GM23338 (cell line): ENCODE data around the gene KCTD15.

Experiments used
- CREB1 ChIP-seq: fragments of 250-450 bp; sonication (Bioruptor Pico); IDR thresholded peaks from 2 replicates; pipeline ENCODE4 v1.5.0; 2020; ENCODE audit warnings: low read depth, mild to moderate bottlenecking, moderate library complexity
- CTCF ChIP-seq, 2 experiments: fragments of 200-600 bp in 1 of 2; sonication (generic) in 1 of 2; conservative IDR thresholded peaks; 2 replicates each; pipeline versions ENCODE4 v1.5.1 to v1.6.1; 2016 to 2017; ENCODE audit warnings: antibody characterized with exemption in 2 of 2, low read depth in 2 of 2, mild to moderate bottlenecking in 2 of 2, moderate library complexity in 1 of 2
- EZH2 ChIP-seq: fragments of 200-600 bp; sonication (generic); IDR thresholded peaks from one replicate; pipeline ENCODE4 v1.8.0; 2017; ENCODE audit warnings: antibody characterized with exemption, mild to moderate bottlenecking, low read depth; ENCODE audit not compliant: unreplicated experiment
- EZH2phosphoT487 ChIP-seq: fragments of 200-600 bp; sonication (generic); IDR thresholded peaks from one replicate; pipeline ENCODE4 v1.8.1; 2018; ENCODE audit warnings: antibody characterized with exemption; ENCODE audit not compliant: unreplicated experiment
- JUNB ChIP-seq: IDR thresholded peaks from one replicate; pipeline ENCODE4 v1.6.1; 2016; ENCODE audit warnings: antibody characterized with exemption; ENCODE audit not compliant: unreplicated experiment
- NANOG ChIP-seq: IDR thresholded peaks from 2 replicates; pipeline ENCODE4 v1.6.1; 2016; ENCODE audit warnings: antibody characterized with exemption, borderline replicate concordance
- POLR2AphosphoS5 ChIP-seq: IDR thresholded peaks from 2 replicates; pipeline ENCODE4 v1.6.1; 2016; ENCODE audit warnings: antibody characterized with exemption, low read depth
- TF ChIP-seq, protein P1 (sequence below): IDR thresholded peaks from one replicate; pipeline ENCODE4 v1.6.1; 2018; ENCODE audit warnings: antibody characterized with exemption; ENCODE audit not compliant: unreplicated experiment
- TF ChIP-seq, protein P2 (sequence below): fragments of 250-450 bp; sonication (Bioruptor Pico); IDR thresholded peaks from 2 replicates; pipeline ENCODE4 v1.5.0; 2020; ENCODE audit warnings: mild to moderate bottlenecking, moderate library complexity
- TF ChIP-seq, protein P3 (sequence below): IDR thresholded peaks from 2 replicates; pipeline ENCODE4 v1.6.1; 2016; ENCODE audit warnings: antibody characterized with exemption

DNA sequence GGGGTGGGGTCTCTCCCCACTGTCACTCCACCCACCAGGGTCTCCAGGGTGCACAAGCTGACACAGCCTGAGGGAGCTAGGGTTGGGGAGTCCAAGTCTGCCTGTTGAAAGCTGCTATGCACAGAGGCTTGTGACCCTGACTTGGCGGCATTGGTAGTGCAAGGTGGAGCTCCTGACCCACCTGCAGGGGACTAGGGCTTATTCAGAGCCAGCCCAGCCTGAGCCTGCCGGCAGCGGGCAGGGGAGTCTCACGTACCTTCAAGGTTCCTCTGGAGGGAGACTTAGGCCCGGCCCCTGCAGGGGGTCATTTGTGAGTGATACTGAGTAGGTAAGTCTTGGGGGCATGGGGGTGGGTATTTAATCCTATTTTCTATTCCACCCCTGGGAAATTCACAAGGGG is 4.7 kb downstream of the KCTD15 start:
- TF ChIP-seq CTCF (conservative IDR thresholded peaks at IDR 0.05; ENCODE audit: low read depth in 2 of 2) (no peak), CREB1 (CRISPR knock-in tag) (no peak), EZH2phosphoT487 (no peak), EZH2 (no peak), POLR2AphosphoS5 (no peak), NANOG (no peak), JUNB (no peak)
- TF ChIP-seq, protein P1, sequence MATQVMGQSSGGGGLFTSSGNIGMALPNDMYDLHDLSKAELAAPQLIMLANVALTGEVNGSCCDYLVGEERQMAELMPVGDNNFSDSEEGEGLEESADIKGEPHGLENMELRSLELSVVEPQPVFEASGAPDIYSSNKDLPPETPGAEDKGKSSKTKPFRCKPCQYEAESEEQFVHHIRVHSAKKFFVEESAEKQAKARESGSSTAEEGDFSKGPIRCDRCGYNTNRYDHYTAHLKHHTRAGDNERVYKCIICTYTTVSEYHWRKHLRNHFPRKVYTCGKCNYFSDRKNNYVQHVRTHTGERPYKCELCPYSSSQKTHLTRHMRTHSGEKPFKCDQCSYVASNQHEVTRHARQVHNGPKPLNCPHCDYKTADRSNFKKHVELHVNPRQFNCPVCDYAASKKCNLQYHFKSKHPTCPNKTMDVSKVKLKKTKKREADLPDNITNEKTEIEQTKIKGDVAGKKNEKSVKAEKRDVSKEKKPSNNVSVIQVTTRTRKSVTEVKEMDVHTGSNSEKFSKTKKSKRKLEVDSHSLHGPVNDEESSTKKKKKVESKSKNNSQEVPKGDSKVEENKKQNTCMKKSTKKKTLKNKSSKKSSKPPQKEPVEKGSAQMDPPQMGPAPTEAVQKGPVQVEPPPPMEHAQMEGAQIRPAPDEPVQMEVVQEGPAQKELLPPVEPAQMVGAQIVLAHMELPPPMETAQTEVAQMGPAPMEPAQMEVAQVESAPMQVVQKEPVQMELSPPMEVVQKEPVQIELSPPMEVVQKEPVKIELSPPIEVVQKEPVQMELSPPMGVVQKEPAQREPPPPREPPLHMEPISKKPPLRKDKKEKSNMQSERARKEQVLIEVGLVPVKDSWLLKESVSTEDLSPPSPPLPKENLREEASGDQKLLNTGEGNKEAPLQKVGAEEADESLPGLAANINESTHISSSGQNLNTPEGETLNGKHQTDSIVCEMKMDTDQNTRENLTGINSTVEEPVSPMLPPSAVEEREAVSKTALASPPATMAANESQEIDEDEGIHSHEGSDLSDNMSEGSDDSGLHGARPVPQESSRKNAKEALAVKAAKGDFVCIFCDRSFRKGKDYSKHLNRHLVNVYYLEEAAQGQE = no peak
- TF ChIP-seq, protein P2, sequence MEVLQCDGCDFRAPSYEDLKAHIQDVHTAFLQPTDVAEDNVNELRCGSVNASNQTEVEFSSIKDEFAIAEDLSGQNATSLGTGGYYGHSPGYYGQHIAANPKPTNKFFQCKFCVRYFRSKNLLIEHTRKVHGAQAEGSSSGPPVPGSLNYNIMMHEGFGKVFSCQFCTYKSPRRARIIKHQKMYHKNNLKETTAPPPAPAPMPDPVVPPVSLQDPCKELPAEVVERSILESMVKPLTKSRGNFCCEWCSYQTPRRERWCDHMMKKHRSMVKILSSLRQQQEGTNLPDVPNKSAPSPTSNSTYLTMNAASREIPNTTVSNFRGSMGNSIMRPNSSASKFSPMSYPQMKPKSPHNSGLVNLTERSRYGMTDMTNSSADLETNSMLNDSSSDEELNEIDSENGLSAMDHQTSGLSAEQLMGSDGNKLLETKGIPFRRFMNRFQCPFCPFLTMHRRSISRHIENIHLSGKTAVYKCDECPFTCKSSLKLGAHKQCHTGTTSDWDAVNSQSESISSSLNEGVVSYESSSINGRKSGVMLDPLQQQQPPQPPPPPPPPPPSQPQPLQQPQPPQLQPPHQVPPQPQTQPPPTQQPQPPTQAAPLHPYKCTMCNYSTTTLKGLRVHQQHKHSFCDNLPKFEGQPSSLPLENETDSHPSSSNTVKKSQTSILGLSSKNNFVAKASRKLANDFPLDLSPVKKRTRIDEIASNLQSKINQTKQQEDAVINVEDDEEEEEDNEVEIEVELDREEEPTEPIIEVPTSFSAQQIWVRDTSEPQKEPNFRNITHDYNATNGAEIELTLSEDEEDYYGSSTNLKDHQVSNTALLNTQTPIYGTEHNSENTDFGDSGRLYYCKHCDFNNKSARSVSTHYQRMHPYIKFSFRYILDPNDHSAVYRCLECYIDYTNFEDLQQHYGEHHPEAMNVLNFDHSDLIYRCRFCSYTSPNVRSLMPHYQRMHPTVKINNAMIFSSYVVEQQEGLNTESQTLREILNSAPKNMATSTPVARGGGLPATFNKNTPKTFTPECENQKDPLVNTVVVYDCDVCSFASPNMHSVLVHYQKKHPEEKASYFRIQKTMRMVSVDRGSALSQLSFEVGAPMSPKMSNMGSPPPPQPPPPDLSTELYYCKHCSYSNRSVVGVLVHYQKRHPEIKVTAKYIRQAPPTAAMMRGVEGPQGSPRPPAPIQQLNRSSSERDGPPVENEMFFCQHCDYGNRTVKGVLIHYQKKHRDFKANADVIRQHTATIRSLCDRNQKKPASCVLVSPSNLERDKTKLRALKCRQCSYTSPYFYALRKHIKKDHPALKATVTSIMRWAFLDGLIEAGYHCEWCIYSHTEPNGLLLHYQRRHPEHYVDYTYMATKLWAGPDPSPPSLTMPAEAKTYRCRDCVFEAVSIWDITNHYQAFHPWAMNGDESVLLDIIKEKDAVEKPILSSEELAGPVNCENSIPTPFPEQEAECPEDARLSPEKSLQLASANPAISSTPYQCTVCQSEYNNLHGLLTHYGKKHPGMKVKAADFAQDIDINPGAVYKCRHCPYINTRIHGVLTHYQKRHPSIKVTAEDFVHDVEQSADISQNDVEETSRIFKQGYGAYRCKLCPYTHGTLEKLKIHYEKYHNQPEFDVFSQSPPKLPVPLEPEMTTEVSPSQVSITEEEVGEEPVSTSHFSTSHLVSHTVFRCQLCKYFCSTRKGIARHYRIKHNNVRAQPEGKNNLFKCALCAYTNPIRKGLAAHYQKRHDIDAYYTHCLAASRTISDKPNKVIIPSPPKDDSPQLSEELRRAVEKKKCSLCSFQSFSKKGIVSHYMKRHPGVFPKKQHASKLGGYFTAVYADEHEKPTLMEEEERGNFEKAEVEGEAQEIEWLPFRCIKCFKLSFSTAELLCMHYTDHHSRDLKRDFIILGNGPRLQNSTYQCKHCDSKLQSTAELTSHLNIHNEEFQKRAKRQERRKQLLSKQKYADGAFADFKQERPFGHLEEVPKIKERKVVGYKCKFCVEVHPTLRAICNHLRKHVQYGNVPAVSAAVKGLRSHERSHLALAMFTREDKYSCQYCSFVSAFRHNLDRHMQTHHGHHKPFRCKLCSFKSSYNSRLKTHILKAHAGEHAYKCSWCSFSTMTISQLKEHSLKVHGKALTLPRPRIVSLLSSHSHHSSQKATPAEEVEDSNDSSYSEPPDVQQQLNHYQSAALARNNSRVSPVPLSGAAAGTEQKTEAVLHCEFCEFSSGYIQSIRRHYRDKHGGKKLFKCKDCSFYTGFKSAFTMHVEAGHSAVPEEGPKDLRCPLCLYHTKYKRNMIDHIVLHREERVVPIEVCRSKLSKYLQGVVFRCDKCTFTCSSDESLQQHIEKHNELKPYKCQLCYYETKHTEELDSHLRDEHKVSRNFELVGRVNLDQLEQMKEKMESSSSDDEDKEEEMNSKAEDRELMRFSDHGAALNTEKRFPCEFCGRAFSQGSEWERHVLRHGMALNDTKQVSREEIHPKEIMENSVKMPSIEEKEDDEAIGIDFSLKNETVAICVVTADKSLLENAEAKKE = no peak
- TF ChIP-seq, protein P3, sequence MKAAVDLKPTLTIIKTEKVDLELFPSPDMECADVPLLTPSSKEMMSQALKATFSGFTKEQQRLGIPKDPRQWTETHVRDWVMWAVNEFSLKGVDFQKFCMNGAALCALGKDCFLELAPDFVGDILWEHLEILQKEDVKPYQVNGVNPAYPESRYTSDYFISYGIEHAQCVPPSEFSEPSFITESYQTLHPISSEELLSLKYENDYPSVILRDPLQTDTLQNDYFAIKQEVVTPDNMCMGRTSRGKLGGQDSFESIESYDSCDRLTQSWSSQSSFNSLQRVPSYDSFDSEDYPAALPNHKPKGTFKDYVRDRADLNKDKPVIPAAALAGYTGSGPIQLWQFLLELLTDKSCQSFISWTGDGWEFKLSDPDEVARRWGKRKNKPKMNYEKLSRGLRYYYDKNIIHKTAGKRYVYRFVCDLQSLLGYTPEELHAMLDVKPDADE = no peak
